Sigmoid colon (tissue), 4 donors: ENCODE measurements around the gene USP34.

ENCODE experiments used
- EP300 ChIP-seq, 4 donors: sonication (generic); formaldehyde crosslinking; IDR thresholded peaks; one replicate each; pipeline ENCODE4 v1.6.1; 2017; ENCODE audit warnings: antibody characterized with exemption in 4 of 4
- POLR2A ChIP-seq, 2 donors: fragments of 450-650 bp; IDR thresholded peaks; one replicate each; pipeline ENCODE4 v1.6.1; 2016; ENCODE audit warnings: antibody characterized with exemption in 2 of 2, mild to moderate bottlenecking in 2 of 2, moderate library complexity in 2 of 2
- POLR2AphosphoS5 ChIP-seq, 4 donors: sonication (generic); formaldehyde crosslinking; IDR thresholded peaks; one replicate each; pipeline ENCODE4 v1.6.1; 2017; ENCODE audit warnings: antibody characterized with exemption in 4 of 4
- TF ChIP-seq, protein P1 (sequence below), 4 experiments: fragments of 450-650 bp in 3 of 4; fragments of 200-600 bp in 1 of 4; IDR thresholded peaks; one replicate each; pipeline ENCODE4 v1.5.1; 2016 to 2019; ENCODE audit warnings: antibody characterized with exemption in 4 of 4, mild to moderate bottlenecking in 3 of 4, moderate library complexity in 2 of 4

GRCh38 chr2:61151436-61151835 lies 319.5 kb downstream of the USP34 start:
- TF ChIP-seq POLR2A (IDR thresholded peaks at IDR 0.05) (no peak), EP300 (IDR thresholded peaks at IDR 0.05) (no peak), POLR2AphosphoS5 (IDR thresholded peaks at IDR 0.05) (no peak)
- TF ChIP-seq, protein P1, sequence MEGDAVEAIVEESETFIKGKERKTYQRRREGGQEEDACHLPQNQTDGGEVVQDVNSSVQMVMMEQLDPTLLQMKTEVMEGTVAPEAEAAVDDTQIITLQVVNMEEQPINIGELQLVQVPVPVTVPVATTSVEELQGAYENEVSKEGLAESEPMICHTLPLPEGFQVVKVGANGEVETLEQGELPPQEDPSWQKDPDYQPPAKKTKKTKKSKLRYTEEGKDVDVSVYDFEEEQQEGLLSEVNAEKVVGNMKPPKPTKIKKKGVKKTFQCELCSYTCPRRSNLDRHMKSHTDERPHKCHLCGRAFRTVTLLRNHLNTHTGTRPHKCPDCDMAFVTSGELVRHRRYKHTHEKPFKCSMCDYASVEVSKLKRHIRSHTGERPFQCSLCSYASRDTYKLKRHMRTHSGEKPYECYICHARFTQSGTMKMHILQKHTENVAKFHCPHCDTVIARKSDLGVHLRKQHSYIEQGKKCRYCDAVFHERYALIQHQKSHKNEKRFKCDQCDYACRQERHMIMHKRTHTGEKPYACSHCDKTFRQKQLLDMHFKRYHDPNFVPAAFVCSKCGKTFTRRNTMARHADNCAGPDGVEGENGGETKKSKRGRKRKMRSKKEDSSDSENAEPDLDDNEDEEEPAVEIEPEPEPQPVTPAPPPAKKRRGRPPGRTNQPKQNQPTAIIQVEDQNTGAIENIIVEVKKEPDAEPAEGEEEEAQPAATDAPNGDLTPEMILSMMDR (IDR thresholded peaks at IDR 0.05): no peak
